Measurements from ENCODE around the gene TM4SF20. TPM values are rescaled to one million over a fixed set of nuclear protein-coding genes. Genes with fewer than 3 reads are reported as not detected.

The TM4SF20 gene
- total RNA-seq, 1 donor: under 0.01 TPM

DNA sequence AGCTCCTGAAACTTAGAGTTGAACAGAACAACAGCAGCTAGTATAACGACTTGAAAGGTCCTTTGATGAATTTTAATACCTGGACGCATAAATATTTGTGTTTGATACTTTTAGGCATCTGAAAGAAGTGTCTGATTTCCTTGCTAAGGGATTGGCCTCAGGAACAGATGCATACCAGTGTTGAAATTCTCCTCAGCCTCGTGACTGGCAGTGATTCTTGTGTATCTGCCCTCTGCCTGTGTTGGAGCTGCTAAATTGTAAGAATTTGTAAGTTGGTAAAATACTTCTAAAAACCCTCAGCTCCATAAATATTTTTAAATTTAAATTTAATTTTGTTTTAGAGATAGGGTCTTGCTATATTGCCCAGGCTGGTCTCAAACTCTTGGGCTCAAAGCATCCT lies 31.1 kb upstream of the TM4SF20 start:
- TF ChIP-seq, protein P1, sequence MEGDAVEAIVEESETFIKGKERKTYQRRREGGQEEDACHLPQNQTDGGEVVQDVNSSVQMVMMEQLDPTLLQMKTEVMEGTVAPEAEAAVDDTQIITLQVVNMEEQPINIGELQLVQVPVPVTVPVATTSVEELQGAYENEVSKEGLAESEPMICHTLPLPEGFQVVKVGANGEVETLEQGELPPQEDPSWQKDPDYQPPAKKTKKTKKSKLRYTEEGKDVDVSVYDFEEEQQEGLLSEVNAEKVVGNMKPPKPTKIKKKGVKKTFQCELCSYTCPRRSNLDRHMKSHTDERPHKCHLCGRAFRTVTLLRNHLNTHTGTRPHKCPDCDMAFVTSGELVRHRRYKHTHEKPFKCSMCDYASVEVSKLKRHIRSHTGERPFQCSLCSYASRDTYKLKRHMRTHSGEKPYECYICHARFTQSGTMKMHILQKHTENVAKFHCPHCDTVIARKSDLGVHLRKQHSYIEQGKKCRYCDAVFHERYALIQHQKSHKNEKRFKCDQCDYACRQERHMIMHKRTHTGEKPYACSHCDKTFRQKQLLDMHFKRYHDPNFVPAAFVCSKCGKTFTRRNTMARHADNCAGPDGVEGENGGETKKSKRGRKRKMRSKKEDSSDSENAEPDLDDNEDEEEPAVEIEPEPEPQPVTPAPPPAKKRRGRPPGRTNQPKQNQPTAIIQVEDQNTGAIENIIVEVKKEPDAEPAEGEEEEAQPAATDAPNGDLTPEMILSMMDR (IDR thresholded peaks at IDR 0.05; ENCODE audit: insufficient read depth, low read depth, low read length): no peak
- no peak overlapping the region for H3K4me3 ChIP-seq (ENCODE audit: low read depth, low read length)
- no peak for DNase-seq (ENCODE audit: low read depth)

DNA sequence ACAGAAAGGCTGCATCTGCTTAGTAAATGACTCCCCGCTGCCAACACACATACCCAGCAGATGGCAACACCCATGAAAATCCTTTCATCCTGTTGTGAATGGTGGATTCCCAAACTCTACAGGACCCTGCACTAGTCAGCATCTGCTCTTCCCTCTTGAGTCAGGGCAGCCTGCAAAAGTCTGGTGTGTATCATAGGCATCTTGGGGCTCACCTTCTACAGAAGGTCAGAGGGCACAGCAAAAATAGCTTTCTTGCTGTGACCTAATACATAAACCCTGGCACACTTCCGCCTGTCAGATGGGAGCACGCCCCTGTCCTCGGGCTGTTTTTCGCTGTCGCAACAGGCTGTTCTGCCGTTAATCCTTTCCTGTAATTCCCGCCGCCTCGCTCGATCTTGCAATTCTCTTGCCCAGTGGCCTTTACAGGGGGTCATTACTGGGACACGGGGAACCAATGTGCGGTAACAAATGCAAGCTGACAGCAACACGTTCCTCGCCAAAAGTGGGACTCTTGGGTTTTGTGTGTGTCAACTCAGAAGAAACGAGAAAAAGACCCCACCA lies 28.6 kb upstream of the TM4SF20 start:
- DNase-seq (ENCODE audit: low read depth): peak; percentile 86
- TF ChIP-seq, protein P1 (IDR thresholded peaks at IDR 0.05; ENCODE audit: insufficient read depth, low read depth, low read length): no peak
- H3K4me3 ChIP-seq (ENCODE audit: low read depth, low read length): no peak overlapping the region

DNA sequence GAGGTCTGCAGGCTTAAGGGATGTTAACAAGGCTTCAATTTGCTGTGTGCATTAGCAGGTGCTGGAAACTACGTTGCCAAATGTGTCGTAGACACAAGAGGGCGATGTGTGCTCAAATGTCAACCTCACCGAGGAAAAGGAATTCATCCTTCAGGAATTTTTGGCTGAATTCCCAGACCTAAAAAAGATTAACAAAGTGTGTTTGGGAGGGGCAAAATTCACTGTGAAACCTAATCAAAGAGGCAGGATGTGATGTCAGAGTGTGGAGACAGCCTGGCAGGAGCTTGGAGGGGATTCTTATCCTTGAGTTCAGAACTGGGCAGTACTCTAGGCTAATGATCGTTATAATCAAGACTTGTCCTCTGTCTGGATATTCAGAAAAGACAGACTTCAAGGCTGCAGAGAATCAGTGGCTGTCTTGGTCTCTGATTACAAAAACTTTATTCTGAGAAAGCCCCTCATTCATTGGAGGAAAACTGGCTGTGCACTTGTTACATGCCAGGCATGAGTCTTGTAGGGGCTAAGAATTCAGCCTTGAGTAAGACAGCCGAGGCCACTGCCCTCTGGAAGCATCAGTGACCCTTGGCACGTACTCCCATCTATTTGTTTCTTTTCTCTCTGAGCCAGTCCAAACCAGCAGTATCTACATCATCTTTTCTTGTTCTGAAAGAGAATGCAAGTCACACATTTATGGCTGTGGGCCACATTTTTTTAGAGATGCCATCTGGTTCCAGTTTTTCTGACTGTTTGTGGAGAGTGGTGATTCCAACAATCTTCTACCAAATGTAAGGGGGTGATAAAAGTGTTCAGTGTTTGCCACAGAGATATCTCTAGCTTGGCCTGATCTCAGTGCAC lies 27.3 kb upstream of the TM4SF20 start:
- no peak overlapping the region for H3K4me3 ChIP-seq (ENCODE audit: low read depth, low read length)
- DNase-seq (ENCODE audit: low read depth): peak; percentile 98
- TF ChIP-seq, protein P1 (IDR thresholded peaks at IDR 0.05; ENCODE audit: insufficient read depth, low read depth, low read length): peak; percentile 79

DNA sequence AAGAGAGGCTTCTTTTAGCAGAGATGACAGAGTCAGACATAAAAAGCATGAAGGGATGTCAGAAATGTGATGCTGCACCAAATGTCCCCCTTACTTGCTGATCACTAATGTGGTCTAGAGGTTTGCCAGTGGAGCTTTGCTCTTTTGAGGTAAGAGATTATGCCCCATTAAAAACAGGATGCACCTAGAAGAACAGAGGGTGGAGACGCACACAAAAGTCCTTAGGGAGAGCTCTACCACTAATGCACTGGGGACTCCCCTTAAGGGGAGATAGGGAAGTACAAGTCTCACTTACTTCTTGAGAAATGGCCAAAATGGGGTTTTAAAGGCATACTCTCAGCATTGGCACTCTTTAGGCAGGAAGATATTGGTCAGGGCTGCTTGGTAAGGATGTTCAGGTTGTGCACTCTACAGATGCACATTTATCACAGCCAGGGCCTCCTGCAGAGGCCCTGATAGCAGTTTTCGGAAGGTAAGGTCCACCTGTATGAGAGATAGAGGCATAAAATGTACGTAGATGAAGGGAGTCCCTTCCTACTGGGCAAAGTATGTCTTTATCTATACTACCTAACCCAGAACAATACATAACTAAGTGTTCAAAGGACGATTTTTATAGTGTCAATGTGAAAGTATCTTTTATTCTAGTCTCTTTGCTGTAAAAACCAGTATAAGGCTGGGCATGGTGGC lies 25.6 kb upstream of the TM4SF20 start:
- TF ChIP-seq, protein P1 (IDR thresholded peaks at IDR 0.05; ENCODE audit: insufficient read depth, low read depth, low read length): no peak
- no peak overlapping the region for H3K4me3 ChIP-seq (ENCODE audit: low read depth, low read length)
- no peak for DNase-seq (ENCODE audit: low read depth)

DNA sequence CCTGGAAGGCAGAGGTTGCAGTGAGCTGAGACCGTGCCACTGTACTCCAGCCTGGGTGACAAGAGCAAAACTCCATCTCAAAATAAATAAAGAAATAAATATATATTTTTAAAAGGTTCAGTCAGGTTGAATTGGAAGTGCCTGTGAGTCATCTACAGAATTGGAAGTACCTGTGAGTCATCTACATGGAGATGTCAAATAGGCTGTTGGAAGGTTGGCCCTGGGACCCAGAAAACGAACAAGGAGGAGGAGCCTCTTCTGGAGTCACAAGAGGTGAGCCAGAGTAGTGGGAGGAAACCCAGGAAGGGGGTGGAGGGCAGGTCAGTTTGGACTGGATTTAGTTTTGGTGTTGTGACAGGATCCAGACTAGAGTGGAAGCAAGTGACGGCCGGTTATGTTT lies 23.9 kb upstream of the TM4SF20 start:
- no peak overlapping the region for H3K4me3 ChIP-seq (ENCODE audit: low read depth, low read length)
- no peak for DNase-seq (ENCODE audit: low read depth)
- TF ChIP-seq, protein P1 (IDR thresholded peaks at IDR 0.05; ENCODE audit: insufficient read depth, low read depth, low read length): no peak

DNA sequence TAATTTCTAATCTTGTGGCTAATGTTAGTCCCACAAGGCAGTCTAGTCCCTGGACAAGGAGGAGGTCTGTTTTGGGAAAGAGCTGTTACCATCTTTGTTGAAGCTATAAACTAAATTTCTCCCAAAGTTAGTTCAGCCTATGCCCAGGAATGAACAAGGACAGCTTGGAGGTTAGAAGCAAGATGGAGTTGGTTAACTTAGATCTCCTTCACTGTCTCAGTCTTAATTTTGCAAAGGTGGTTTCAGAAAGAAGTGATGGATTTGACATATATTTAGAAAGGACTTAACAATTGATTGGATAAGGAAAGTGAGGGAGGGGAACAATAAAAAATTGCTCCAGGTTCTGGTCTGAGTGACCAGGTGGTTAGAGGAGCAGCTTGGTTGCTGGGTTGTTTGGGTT lies 23.2 kb upstream of the TM4SF20 start:
- DNase-seq (ENCODE audit: low read depth): no peak
- TF ChIP-seq, protein P1 (IDR thresholded peaks at IDR 0.05; ENCODE audit: insufficient read depth, low read depth, low read length): no peak
- no peak overlapping the region for H3K4me3 ChIP-seq (ENCODE audit: low read depth, low read length)

Data from fibroblast of villous mesenchyme (primary cell).